ENCODE data around the gene GLT8D1.
"Not testable (repeated sequence)": the region's sequence is repeated elsewhere in the genome, so short reads cannot be mapped to it uniquely, and the experiment has no call there.

The GLT8D1 gene

GRCh38 chr3:52678265-52679198 is 27.1 kb downstream of the GLT8D1 start:
- DNase-seq, result no peak

GRCh38 chr3:52676201-52676600 is 29.4 kb downstream of the GLT8D1 start:
- DNase-seq, result not testable (repeated sequence)

GRCh38 chr3:52671676-52672075 is 33.9 kb downstream of the GLT8D1 start:
- DNase-seq, result no peak

GRCh38 chr3:52670621-52671521 is 34.7 kb downstream of the GLT8D1 start:
- DNase-seq, result no peak

- DNase-seq, result no peak
These were observed 42.5 kb downstream of the GLT8D1 start for GRCh38 chr3:52663098-52663497.

- DNase-seq, result no peak
These were observed 45.5 kb downstream of the GLT8D1 start for GRCh38 chr3:52660046-52660445.

- no peak for DNase-seq
These were observed 49.7 kb downstream of the GLT8D1 start for GRCh38 chr3:52655895-52656294.

- DNase-seq, result no peak
These were observed 54.0 kb downstream of the GLT8D1 start for GRCh38 chr3:52651592-52651991.

- DNase-seq, result no peak
These were observed 55.2 kb downstream of the GLT8D1 start for GRCh38 chr3:52650439-52650838.

GRCh38 chr3:52649461-52650210 is 56.0 kb downstream of the GLT8D1 start:
- DNase-seq, result no peak

- no peak for DNase-seq
These were observed 60.0 kb downstream of the GLT8D1 start for GRCh38 chr3:52645549-52645948.

Measured in NCI-H748 treated with DMSO at 0.1 percent for 48 hours (cell line).